Neutrophil (primary cell): Measurements from ENCODE around the gene ATP9B.

Experiments used
- H3K27ac ChIP-seq: fragments of 200-600 bp; sonication (generic); 2 replicates; pipeline ENCODE4 v1.5.1; 2016; ENCODE audit warnings: mild to moderate bottlenecking, moderate library complexity
- H3K27me3 ChIP-seq: fragments of 200-600 bp; sonication (generic); 2 replicates; pipeline ENCODE4 v1.6.0; 2016; ENCODE audit warnings: mild to moderate bottlenecking
- H3K36me3 ChIP-seq: fragments of 200-600 bp; sonication (generic); 2 replicates; pipeline ENCODE4 v1.5.1; 2017
- H3K4me1 ChIP-seq, 2 experiments: fragments of 200-600 bp in 1 of 2; sonication (generic) in 1 of 2; 1 replicate in 1 of 2; 2 replicates in 1 of 2; pipeline versions ENCODE4 v1.5.1 to v1.6.1; 2013 to 2016; ENCODE audit warnings: low read depth in 1 of 2, low read length in 1 of 2, mild to moderate bottlenecking in 1 of 2, moderate library complexity in 1 of 2; ENCODE audit not compliant: control insufficient read depth in 1 of 2, insufficient read depth in 1 of 2
- H3K4me3 ChIP-seq, 2 experiments: fragments of 200-600 bp in 1 of 2; sonication (generic) in 1 of 2; 1 replicate in 1 of 2; 2 replicates in 1 of 2; pipeline ENCODE4 v1.5.1; 2013 to 2016; ENCODE audit warnings: low read depth in 1 of 2, low read length in 1 of 2, mild to moderate bottlenecking in 1 of 2, moderate library complexity in 1 of 2
- H3K9me3 ChIP-seq: fragments of 200-600 bp; sonication (generic); 2 replicates; pipeline ENCODE4 v1.5.1; 2016
- CTCF ChIP-seq: fragments of 200-600 bp; sonication (generic); IDR thresholded peaks from 2 replicates; pipeline ENCODE4 v1.5.1; 2016; ENCODE audit warnings: antibody characterized with exemption

ATP9B gene

DNA sequence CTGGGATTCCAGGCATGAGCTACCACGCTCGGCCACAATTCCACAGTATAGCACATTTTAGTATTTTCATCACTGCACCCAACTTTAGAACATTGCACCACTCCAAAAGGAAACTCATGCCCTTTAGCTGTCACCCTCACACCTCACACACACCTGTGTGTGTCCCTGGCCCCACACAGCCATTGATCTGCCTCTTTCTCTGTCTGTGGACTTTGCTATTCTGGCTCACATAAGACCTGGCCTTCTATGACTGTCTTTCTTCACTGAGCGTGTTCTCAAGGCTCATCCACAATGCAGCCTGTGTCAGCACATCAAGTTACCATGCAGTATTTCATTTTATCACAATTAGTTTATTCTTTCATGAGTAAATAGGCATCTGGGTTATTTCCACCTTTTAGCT, 19.7 kb upstream of the ATP9B start:
- Histone ChIP-seq H3K27me3 (peaks cover 15% of the 10 kb centered on the region), H3K4me1 (no peaks in the 10 kb centered on the region), H3K27ac (no peak overlapping the region), H3K9me3 (no peaks in the 10 kb centered on the region), H3K4me3 (no peak overlapping the region), H3K36me3 (no peaks in the 10 kb centered on the region)
- TF ChIP-seq CTCF: no peak

DNA sequence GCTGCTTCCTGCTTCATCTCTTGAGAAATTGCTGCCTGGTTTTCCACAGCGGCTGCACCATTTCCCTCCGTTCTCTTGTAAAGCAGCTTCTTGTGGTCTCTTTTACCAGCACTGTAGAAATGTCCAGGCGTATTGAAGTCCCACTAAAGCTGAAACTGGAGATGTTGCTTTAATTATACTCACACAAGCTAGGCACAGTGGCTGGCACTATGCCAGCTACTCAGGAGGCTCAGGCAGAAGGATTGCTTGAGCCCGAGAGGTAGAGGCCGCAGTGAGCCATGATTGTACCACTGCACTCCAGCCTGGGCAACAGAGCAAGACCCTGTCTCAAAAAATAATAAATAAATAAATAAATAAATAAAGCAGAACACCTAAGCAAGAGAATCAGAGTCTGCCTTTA, 19.2 kb upstream of the ATP9B start:
- Histone ChIP-seq H3K4me3 (no peak overlapping the region), H3K9me3 (no peaks in the 10 kb centered on the region), H3K36me3 (no peaks in the 10 kb centered on the region), H3K27ac (no peak overlapping the region), H3K4me1 (no peaks in the 10 kb centered on the region), H3K27me3 (peaks cover 15% of the 10 kb centered on the region)
- TF ChIP-seq CTCF: no peak

DNA sequence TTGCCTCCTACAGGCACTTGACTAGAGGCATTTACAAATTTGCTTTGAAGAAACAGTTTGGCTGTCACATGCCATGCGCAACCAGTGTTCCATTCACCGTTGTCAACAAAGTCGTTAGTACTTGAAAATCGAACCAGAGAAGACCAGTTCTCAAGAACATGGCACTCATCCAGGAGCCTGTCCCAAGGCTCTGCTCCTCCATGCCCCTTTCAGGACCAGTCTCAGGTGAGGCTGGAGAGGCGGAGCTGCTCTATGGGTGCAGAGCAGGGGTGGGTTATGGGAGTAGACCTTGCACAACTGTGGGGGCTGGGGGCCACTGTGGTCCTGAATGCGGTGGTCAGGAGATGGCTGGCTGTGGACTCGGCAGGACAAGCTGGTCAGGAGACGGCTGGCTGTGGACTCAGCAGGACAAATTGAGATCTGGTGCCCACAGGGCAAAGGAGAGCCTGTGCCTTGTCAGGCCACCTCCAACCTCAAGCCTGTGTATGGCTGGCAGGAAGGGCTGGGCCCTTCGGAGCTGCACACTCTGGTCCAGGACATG, 12.3 kb upstream of the ATP9B start:
- no peak for TF ChIP-seq CTCF
- H3K27ac ChIP-seq: no peak overlapping the region
- H3K4me1 ChIP-seq: no peaks in the 10 kb centered on the region
- no peak overlapping the region for H3K4me3 ChIP-seq
- H3K36me3 ChIP-seq: no peaks in the 10 kb centered on the region
- peaks cover 21% of the 10 kb centered on the region for H3K27me3 ChIP-seq
- H3K9me3 ChIP-seq: no peaks in the 10 kb centered on the region

DNA sequence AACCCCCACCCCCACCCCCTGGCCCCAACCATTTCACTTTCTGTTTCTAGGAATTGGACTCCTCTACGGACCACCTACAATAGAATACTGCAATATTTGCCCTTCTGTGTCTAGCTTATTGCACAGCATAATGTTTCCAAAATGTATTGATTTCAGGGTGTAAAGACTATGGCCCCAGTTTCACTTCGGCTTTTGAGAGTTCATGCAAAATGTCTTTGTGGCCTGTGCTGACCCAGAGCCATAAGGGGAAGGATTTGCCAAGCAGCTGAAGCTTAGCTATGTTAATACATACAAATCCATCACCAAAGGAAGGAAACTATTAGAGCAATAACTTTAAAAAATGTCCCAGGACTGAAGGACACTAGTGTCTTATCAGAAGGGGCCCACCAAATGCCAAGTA, 11.2 kb upstream of the ATP9B start:
- Histone ChIP-seq H3K36me3 (no peaks in the 10 kb centered on the region), H3K9me3 (no peaks in the 10 kb centered on the region), H3K4me3 (no peak overlapping the region), H3K4me1 (no peaks in the 10 kb centered on the region), H3K27me3 (peaks cover 25% of the 10 kb centered on the region), H3K27ac (no peak overlapping the region)
- TF ChIP-seq CTCF: no peak

DNA sequence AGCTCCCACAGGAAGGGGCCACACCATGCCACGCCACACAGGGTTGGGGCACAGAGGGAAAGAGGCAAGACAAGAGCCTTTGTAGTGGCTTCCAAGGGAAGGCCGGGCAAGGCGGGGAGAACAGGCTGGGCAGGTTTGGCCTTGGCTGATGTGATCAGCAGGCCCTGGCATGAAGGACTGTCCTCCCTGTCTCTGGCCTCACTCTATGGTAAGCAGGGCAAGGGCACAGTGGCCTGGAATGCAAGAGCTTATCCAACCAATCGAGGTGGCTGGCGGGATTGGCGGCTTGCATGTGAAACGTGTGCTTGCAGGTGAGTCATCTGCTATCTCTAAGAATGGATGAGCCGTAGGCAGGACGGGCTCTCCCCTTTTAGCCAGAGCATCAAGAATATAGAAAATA, 6.4 kb upstream of the ATP9B start:
- Histone ChIP-seq H3K27me3 (peaks cover 41% of the 10 kb centered on the region), H3K4me1 (no peaks in the 10 kb centered on the region), H3K27ac (no peak overlapping the region), H3K9me3 (no peaks in the 10 kb centered on the region), H3K36me3 (no peaks in the 10 kb centered on the region), H3K4me3 (no peak overlapping the region)
- TF ChIP-seq CTCF: no peak

- no peak for TF ChIP-seq CTCF
- no peaks in the 10 kb centered on the region for H3K9me3 ChIP-seq
- H3K27me3 ChIP-seq: peaks cover 44% of the 10 kb centered on the region
- no peak overlapping the region for H3K4me3 ChIP-seq
- H3K36me3 ChIP-seq: no peaks in the 10 kb centered on the region
- no peak overlapping the region for H3K27ac ChIP-seq
- peaks cover 6 to 10% of the 10 kb centered on the region in 2 experiments for H3K4me1 ChIP-seq
Observed at GRCh38 chr18:79064228-79064627, 5.0 kb upstream of the ATP9B start.
